Testis (tissue), 3 donors: ENCODE results near the gene PDE4C. TPM values are rescaled to one million over a fixed set of nuclear protein-coding genes. Genes with fewer than 3 reads are reported as not detected.

Source experiments
- DNase-seq: peaks from one replicate; pipeline ENCODE4 v3.0.0-alpha.2; 2019
- H3K27ac ChIP-seq, 2 donors: fragments of 200-600 bp; sonication (generic); one replicate each; pipeline ENCODE4 v1.5.1; 2019
- H3K27me3 ChIP-seq: fragments of 200-600 bp; sonication (generic); one replicate; pipeline ENCODE4 v1.5.1; 2019
- H3K36me3 ChIP-seq: fragments of 200-600 bp; sonication (generic); one replicate; pipeline ENCODE4 v1.5.1; 2017; ENCODE audit warnings: low read depth; ENCODE audit errors: missing control alignments
- H3K4me1 ChIP-seq: fragments of 200-600 bp; sonication (generic); one replicate; pipeline ENCODE4 v1.5.1; 2019
- H3K4me3 ChIP-seq, 2 donors: fragments of 200-600 bp; sonication (generic); one replicate each; pipeline ENCODE4 v1.5.1; 2017 to 2019
- H3K9me3 ChIP-seq: fragments of 200-600 bp; sonication (generic); one replicate; pipeline ENCODE4 v1.5.1; 2017
- POLR2A ChIP-seq: fragments of 450-650 bp; IDR thresholded peaks from one replicate; pipeline ENCODE4 v1.6.1; 2017; ENCODE audit warnings: antibody characterized with exemption, mild to moderate bottlenecking, moderate library complexity
- WGBS, 2 donors: methylation state at CpG; one replicate each; pipeline ENCODE4 v1.1.5; 2018; 5-methylcytosine and 5-hydroxymethylcytosine counted together
- intact Hi-C: fragments of 100-400 bp; cut with DNase I; formaldehyde crosslinking; loops from one replicate; pipeline ENCODE4 v1.15.1; 2023; ENCODE audit warnings: low total_unique reads
- polyA plus RNA-seq: library from polyadenylated mRNA; stranded (reverse); fragments of 350-450 nt; fragmentation: Illumina TruSeq; extraction: RNeasy Lipid Tissue Mini Kit (QIAGEN cat#74804); gene quantifications from one replicate; pipeline ENCODE4 v1.2.3, GENCODE V29; 2014; ENCODE audit warnings: low read depth, low replicate concordance; ENCODE audit not compliant: insufficient read depth
- total RNA-seq, 2 donors: library from RNA; depleted of rRNA; stranded (reverse); fragments of >200 nt; gene quantifications; one replicate each; pipeline ENCODE4 v1.2.3, GENCODE V29; 2016
- TF ChIP-seq, protein P1 (sequence below), 3 experiments: fragments of 450-650 bp in 2 of 3; fragments of 200-600 bp in 1 of 3; sonication (generic) in 1 of 3; IDR thresholded peaks; one replicate each; pipeline ENCODE4 v1.5.1; 2016 to 2019; ENCODE audit warnings: antibody characterized with exemption in 3 of 3, mild to moderate bottlenecking in 2 of 3, moderate library complexity in 1 of 3

Gene PDE4C
- total and polyA plus RNA-seq, 3 donors from 2014 or later, result 5.7 to 19.5 (median 7.1) TPM

DNA sequence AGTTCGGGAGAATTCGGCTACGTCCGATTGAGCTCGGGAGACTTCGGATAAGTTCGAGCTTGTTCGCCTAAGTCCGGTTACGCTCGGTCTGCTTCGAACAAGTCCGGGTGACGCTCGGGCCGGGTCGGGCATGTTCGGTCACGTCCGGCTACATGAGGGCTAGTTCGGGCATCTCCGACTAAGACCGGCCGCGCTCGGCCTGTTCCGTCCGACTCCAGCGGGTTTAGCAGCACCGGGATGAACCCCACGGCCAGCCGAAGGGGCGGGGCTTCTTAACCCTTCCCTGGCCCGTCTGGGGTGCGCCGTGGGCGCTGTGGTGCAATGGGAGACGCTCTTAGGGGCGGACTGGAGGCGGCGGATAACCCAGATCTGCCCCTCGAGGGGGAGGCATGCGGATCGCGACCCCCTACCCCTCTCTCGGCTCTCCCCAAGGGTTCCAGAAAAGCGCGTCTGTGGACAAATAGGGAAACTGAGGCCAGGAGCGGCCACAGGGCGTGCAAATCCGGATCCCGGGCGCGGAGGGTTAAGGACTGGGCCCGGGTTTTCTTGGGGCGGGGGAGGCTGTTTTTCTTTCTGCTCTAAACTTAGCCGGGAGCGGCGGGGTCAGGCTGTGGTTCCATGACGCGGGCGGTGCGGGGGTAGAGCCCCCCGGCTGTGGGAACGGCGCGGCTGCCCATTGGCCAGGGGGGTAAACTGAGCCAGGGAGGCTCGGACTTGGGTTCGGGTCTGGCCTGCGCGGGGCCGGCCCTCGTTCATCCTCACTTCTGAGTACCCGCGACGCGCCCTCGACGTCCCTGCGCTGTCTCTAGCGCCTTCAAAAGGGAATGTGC, 1.5 kb downstream of the PDE4C start:
- H3K4me3 ChIP-seq, result peak overlapping the region; percentile 27 to 61
- intact Hi-C loops, result no loop called here
- H3K9me3 ChIP-seq, result no peaks in the 10 kb centered on the region
- no peaks in the 10 kb centered on the region for H3K27me3 ChIP-seq
- H3K27ac ChIP-seq, result peak overlapping the region; percentile 65 to 86
- TF ChIP-seq POLR2A, result no peak
- TF ChIP-seq, protein P1, sequence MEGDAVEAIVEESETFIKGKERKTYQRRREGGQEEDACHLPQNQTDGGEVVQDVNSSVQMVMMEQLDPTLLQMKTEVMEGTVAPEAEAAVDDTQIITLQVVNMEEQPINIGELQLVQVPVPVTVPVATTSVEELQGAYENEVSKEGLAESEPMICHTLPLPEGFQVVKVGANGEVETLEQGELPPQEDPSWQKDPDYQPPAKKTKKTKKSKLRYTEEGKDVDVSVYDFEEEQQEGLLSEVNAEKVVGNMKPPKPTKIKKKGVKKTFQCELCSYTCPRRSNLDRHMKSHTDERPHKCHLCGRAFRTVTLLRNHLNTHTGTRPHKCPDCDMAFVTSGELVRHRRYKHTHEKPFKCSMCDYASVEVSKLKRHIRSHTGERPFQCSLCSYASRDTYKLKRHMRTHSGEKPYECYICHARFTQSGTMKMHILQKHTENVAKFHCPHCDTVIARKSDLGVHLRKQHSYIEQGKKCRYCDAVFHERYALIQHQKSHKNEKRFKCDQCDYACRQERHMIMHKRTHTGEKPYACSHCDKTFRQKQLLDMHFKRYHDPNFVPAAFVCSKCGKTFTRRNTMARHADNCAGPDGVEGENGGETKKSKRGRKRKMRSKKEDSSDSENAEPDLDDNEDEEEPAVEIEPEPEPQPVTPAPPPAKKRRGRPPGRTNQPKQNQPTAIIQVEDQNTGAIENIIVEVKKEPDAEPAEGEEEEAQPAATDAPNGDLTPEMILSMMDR (IDR thresholded peaks at IDR 0.05), result no peak
- 2% methylated on average over 23 to 54 of the region's 81 CpGs for WGBS, 2 donors
- peak; percentile 98 for DNase-seq
- no peaks in the 10 kb centered on the region for H3K36me3 ChIP-seq
- H3K4me1 ChIP-seq, result peaks cover 20% of the 10 kb centered on the region

DNA sequence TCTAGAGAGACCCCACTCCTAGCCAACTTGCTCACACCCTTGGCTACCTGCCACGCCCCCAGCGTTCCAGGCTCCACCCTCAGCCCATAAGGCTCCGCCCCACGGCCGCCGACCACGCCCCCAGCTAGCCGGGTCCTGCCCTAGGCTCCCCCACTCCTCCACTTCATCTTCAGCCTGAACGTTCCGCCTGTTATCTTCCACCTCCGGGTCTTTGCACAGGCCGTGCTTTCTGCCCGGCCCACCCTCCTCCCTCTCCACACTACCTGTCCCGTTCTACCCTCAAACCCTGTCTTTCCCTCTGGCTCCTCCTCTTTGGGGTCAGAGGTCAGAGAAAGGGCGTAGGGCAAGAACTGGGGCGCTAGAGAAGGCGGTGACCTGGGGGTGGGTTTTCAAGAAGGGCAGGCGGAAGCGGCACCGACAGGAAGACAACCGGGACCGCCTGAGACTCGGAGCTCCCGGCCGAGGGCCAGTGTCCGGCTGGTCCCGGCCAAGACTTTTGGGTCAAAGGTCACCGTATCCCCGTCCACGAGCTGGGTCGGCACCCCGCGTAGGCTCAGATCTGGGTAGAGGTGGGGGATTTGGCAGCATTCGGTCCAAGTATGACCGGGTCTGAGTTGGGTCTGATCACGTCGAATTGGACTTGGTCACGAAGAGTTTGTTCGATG, 2.2 kb downstream of the PDE4C start:
- TF ChIP-seq, protein P1 (IDR thresholded peaks at IDR 0.05), result no peak
- no peak for TF ChIP-seq POLR2A
- WGBS, 2 donors, result 1 to 3% methylated on average over 35 to 39 of the region's 39 CpGs
- Histone ChIP-seq H3K27ac (peak overlapping the region; percentile 65 to 86), H3K27me3 (no peaks in the 10 kb centered on the region), H3K36me3 (no peaks in the 10 kb centered on the region), H3K4me1 (peaks cover 20% of the 10 kb centered on the region), H3K9me3 (no peaks in the 10 kb centered on the region), H3K4me3 (peak overlapping the region; percentile 27 to 61)
- intact Hi-C loops, result no loop called here
- peak; percentile 82 for DNase-seq

- peaks cover 20% of the 10 kb centered on the region for H3K4me1 ChIP-seq
- WGBS, 2 donors, result 75 to 79% methylated on average over 14 to 25 of the region's 25 CpGs
- intact Hi-C loops, result no loop called here
- H3K27ac ChIP-seq, result no peak overlapping the region
- H3K36me3 ChIP-seq, result no peaks in the 10 kb centered on the region
- no peak for DNase-seq
- H3K27me3 ChIP-seq, result no peaks in the 10 kb centered on the region
- H3K9me3 ChIP-seq, result no peaks in the 10 kb centered on the region
- TF ChIP-seq, protein P1 (IDR thresholded peaks at IDR 0.05), result no peak
- no peak for TF ChIP-seq POLR2A
- H3K4me3 ChIP-seq, result no peak overlapping the region
These were observed 4.2 kb downstream of the PDE4C start for GRCh38 chr19:18221815-18222725.

GRCh38 chr19:18220632-18221275, 5.5 kb downstream of the PDE4C start:
- no peak for DNase-seq
- Histone ChIP-seq H3K4me1 (peaks cover 13% of the 10 kb centered on the region), H3K4me3 (no peak overlapping the region), H3K9me3 (no peaks in the 10 kb centered on the region), H3K27ac (no peak overlapping the region), H3K27me3 (no peaks in the 10 kb centered on the region), H3K36me3 (no peaks in the 10 kb centered on the region)
- WGBS, 2 donors, result 3 to 7% methylated on average over 13 to 32 of the region's 33 CpGs
- intact Hi-C loops, result no loop called here
- TF ChIP-seq POLR2A, result no peak
- TF ChIP-seq, protein P1 (IDR thresholded peaks at IDR 0.05), result no peak
